DMS79 treated with DMSO at 0.1 percent for 48 hours (cell line): ENCODE measurements around the gene ITFG1.

Source experiments
- DNase-seq: peaks from one replicate; lab custom pipeline; 2025; lab: John Stamatoyannopoulos, UW

ITFG1 gene

DNA sequence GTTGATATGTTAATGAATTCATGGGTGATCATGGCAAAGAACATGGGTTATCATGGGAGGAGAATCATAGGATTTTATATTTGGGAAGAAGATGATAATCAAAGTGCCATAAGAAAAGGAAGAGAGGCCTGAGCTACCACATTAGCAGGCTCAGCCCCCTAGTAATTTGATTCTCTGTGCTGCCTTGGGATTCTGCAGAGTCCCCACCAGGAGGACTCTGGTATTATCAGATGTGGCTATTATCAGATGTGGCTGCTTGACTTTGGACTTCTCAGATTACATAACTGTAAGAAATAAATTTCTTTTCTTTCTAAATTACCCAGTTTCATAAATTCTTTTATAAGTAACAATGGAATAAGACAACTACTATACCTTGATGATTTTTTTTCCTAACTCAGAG, 137.6 kb downstream of the ITFG1 start:
- no peak for DNase-seq

GRCh38 chr16:47320546-47321310, 140.1 kb downstream of the ITFG1 start:
- DNase-seq, result no peak

GRCh38 chr16:47317465-47318240, 143.2 kb downstream of the ITFG1 start:
- no peak for DNase-seq

- DNase-seq, result no peak
These were observed 144.3 kb downstream of the ITFG1 start for GRCh38 chr16:47316442-47317015.

GRCh38 chr16:47311738-47312505, 148.9 kb downstream of the ITFG1 start:
- peak; percentile 6 for DNase-seq

- no peak for DNase-seq
These were observed 150.1 kb downstream of the ITFG1 start for GRCh38 chr16:47310792-47311211.

- DNase-seq, result no peak
These were observed 151.1 kb downstream of the ITFG1 start for GRCh38 chr16:47309581-47310312.

- no peak for DNase-seq
These were observed 152.3 kb downstream of the ITFG1 start for GRCh38 chr16:47308601-47309000.

GRCh38 chr16:47304563-47304962, 156.3 kb downstream of the ITFG1 start:
- no peak for DNase-seq

DNA sequence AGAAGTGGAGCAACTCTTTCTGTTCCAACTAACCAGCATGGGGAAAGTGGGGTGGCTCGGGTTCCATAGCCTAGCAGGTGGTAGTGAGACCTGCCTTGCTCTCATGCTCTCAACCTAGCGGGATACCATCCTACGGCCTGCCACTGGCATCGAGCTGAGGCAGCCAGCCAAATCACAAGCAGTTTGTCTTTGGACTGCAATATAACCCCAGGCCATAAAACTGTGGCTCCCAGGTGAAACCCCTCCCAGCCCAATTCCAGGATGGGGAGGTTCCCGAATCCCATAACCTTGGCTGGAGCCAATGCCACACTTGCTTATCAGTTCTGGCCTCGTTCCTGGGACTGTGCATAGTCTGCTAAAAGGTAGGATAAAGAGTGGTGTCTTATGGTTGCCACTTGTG, 161.3 kb downstream of the ITFG1 start:
- no peak for DNase-seq

GRCh38 chr16:47284999-47285398, 175.9 kb downstream of the ITFG1 start:
- DNase-seq, result no peak

DNA sequence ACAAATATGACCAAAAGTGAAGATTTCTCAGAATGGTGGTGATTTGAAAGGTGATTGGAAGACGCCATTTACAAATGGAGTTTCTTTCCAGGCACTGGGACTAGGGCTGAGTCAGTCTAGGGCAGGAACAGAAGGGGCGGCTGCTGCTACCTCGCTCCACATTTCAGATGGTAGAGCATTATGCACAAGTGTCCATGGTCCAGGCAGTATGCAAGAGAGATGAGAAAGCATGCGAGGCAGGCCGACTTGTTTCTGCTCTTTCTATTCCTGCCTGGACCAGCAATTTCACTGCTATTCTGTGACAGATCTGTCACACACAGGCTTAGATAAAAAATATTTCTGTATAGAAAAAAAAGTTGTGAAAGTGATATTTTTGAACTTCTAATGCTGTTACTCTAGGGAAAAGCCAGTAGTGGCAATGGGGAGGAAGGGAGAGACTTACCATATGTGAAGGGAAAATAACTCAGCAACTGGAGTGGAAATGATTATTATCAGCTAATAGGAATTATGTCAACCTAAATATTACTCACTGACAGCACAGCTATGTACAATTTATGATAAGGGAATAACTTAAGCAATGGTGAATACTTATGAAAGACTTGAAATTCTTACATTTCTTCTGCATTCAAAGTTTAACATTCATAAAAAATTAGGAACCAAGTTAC, 182.4 kb downstream of the ITFG1 start:
- DNase-seq, result no peak

- no peak for DNase-seq
These were observed 184.3 kb downstream of the ITFG1 start for GRCh38 chr16:47276522-47276921.

GRCh38 chr16:47262938-47263337, 197.9 kb downstream of the ITFG1 start:
- no peak for DNase-seq

DNA sequence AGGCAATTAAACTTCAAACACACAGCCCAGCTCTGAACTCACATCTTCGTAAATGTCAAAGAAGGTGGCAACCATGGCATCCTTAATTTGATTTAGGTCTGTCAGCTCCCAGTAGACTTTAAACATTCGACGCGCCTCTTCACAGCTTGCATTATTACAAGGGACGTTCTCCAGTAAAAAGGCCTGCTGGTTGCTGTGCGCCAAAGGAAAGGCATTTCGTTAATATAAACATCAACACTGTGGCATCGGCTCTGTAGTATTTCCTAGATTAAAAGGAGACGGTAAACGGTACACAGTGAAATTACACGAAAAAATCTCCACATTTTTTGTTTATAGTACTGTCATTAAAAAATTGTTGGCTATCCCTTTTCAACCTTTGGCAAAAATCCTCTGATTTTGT, 200.4 kb downstream of the ITFG1 start:
- DNase-seq, result no peak

DNA sequence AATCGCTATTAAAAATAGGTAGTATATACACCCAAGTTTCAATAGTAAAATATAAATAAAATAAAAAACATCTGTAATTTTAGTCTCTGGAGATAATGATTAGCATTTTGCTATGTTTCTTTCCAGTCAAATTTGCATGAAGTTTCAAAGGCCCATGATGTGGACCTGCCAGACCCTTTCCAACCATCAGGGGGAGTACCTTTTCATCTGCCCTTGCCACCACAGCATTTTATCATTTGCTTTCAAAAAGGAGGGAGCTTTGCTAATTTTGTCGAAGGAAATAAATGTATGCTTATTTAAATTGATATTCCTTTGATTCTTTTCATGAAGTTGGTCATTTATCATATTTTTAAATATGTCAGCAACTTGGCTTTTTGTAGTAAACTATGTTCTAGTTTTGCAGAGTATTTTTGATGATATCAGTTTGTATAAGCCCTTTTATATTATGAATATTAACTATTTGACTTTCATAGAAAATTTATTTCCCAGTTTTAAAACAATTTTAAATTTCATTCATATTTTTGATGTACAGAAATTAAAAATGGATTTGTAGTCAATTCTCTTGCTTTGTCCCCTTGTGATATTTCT, 201.9 kb downstream of the ITFG1 start:
- no peak for DNase-seq

DNA sequence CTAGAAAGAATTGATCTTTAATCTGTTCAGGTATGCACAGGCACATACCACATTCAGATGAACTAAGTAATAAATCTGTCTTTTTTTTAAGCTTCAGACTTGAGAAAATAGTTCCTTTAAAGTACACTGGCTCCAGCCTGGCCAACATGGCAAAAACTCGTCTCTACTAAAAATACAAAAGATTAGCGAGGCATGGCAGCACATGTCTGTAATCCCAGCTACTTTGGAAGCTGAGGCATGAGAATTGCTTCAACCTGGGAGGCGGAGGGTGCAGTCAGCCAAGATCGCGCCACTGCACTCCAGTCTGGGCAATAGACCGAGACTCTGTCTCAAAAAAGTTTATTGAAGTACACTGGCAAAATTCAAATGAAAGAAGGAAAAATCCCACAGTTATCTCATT, 206.1 kb downstream of the ITFG1 start:
- no peak for DNase-seq

- DNase-seq, result no peak
These were observed 209.9 kb downstream of the ITFG1 start for GRCh38 chr16:47250983-47251382.

DNA sequence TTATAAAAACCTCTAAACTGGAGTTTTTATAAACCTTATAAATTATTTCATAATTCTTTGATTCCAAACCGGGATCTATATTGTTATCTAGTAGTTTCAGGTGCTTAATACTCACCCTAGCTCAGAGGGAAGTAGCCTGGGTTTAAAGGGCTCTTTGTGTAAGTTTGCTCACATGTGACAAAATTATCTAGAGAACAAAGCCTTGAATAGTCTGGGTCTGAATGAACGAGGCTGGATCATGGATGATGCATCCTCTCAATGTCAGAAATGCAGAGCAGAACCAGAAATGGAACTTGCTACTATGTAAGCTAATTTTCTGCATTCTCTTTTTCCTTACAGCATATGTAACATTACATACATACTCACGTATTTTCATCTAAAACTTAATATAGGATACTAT, 213.2 kb downstream of the ITFG1 start:
- no peak for DNase-seq

DNA sequence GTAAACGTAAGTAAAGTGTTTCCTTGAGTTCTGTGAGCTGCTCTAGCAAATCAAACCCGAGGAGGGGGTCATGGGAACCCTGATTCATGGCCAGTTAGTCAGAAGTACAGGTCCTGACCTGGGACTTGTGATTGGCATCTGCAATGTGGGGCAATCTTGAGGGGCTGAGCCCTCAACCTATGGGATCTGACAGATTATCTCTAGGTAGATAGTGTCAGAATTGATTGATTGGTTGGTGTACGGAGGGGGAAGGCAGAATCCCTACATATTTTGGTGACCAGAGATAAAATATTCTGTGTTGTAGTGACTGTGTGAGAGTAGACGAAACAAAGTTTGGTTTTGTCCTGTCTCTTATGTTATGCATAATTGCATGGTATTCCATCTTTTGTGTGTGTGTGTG, 216.7 kb downstream of the ITFG1 start:
- no peak for DNase-seq

DNA sequence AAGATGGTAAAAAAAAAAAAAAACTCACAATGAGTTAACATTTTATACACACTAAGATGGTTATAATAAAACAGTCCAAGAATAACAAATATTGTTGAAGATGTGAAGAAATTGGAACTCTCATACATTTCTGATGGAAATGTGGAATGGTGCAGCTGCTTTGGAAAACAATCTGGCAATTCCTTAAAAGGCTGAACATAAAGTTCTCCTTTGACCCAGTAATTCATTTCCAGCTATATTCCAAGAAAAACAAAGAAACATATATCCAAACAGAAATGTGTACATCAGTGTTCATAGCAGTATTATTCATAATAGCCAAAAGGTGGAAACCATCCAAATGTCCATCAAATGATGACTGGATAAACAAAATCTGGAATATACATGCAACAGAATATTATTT, 219.8 kb downstream of the ITFG1 start:
- DNase-seq, result no peak
